Neural cell (in vitro differentiated cells): ENCODE data around the gene ZBTB9. TPM values are rescaled to one million over a fixed set of nuclear protein-coding genes. Genes with fewer than 3 reads are reported as not detected.

Experiments used
- H2AFZ ChIP-seq: fragments of 200-600, 300-800 bp; sonication (generic), shearing (Covaris generic); 2 replicates; pipeline ENCODE4 v1.6.0; 2014; ENCODE audit warnings: low read depth, mild to moderate bottlenecking, antibody characterized with exemption, low read length, moderate library complexity
- H3F3A ChIP-seq: fragments of 200-600 bp; shearing (Covaris generic); 2 replicates; pipeline ENCODE4 v1.6.1; 2016; ENCODE audit warnings: mild to moderate bottlenecking, moderate library complexity, mixed read lengths, antibody characterized with exemption, low read length; ENCODE audit not compliant: insufficient read depth, poor library complexity, severe bottlenecking
- H3K27ac ChIP-seq: fragments of 200-600, 300-800 bp; sonication (generic), shearing (Covaris generic); 2 replicates; pipeline ENCODE4 v1.5.1; 2014; ENCODE audit warnings: mild to moderate bottlenecking, low read length, moderate library complexity
- H3K27me3 ChIP-seq: fragments of 300-800, 200-600 bp; sonication (generic), shearing (Covaris generic); 2 replicates; pipeline ENCODE4 v1.6.0; 2014; ENCODE audit warnings: mild to moderate bottlenecking, low read depth, low read length, moderate library complexity; ENCODE audit not compliant: insufficient read depth
- H3K36me3 ChIP-seq: fragments of 300-800, 200-600 bp; sonication (generic), shearing (Covaris generic); 2 replicates; pipeline ENCODE4 v1.5.1; 2014; ENCODE audit warnings: mild to moderate bottlenecking, antibody characterized with exemption, low read length, moderate library complexity; ENCODE audit not compliant: insufficient read depth
- H3K4me2 ChIP-seq: fragments of 300-800, 200-600 bp; sonication (generic), shearing (Covaris generic); 2 replicates; pipeline ENCODE4 v1.6.0; 2014; ENCODE audit warnings: mild to moderate bottlenecking, low read length
- H3K4me3 ChIP-seq: fragments of 300-800, 200-600 bp; sonication (generic), shearing (Covaris generic); 2 replicates; pipeline ENCODE4 v1.5.1; 2014; ENCODE audit warnings: mild to moderate bottlenecking, low read length, moderate library complexity
- H3K79me2 ChIP-seq: fragments of 200-600 bp; shearing (Covaris generic); replicated peaks from 2 replicates; pipeline ENCODE4 v1.6.0; 2014; ENCODE audit warnings: mild to moderate bottlenecking, low read length, moderate library complexity; ENCODE audit not compliant: insufficient read depth
- H3K9ac ChIP-seq: fragments of 300-800, 200-600 bp; sonication (generic), shearing (Covaris generic); 2 replicates; pipeline ENCODE4 v1.6.1; 2016; ENCODE audit warnings: mild to moderate bottlenecking, low read length, mixed read lengths
- H3K9me2 ChIP-seq: fragments of 200-600 bp; shearing (Covaris generic); 2 replicates; pipeline ENCODE4 v1.6.1; 2016; ENCODE audit warnings: mild to moderate bottlenecking, low read length, mixed read lengths; ENCODE audit not compliant: insufficient read depth
- H3K9me3 ChIP-seq: fragments of 200-600, 300-800 bp; sonication (generic), shearing (Covaris generic); 2 replicates; pipeline ENCODE4 v1.6.1; 2016; ENCODE audit warnings: mild to moderate bottlenecking, mixed run types, low read length, moderate library complexity, mixed read lengths
- H4K20me1 ChIP-seq: fragments of 200-600 bp; shearing (Covaris generic); 2 replicates; pipeline ENCODE4 v1.6.1; 2016; ENCODE audit warnings: mild to moderate bottlenecking, mixed run types; ENCODE audit not compliant: insufficient read depth
- EP300 ChIP-seq: fragments of 450-650 bp; conservative IDR thresholded peaks from 2 replicates; pipeline ENCODE4 v1.6.1; 2014; ENCODE audit warnings: antibody characterized with exemption, mild to moderate bottlenecking, moderate library complexity; ENCODE audit not compliant: poor library complexity, severe bottlenecking
- EZH2 ChIP-seq: fragments of 200-600, 300-800 bp; shearing (Covaris generic), sonication (generic); IDR thresholded peaks from 2 replicates; pipeline ENCODE4 v1.6.1; 2014; ENCODE audit warnings: antibody characterized with exemption, low read length, borderline replicate concordance, mild to moderate bottlenecking; ENCODE audit not compliant: insufficient read depth, poor library complexity, severe bottlenecking
- MXI1 ChIP-seq: fragments of 450-650 bp; conservative IDR thresholded peaks from 2 replicates; pipeline ENCODE4 v1.6.1; 2014; ENCODE audit warnings: antibody characterized with exemption, mild to moderate bottlenecking; ENCODE audit not compliant: poor library complexity, severe bottlenecking
- POLR2AphosphoS5 ChIP-seq: IDR thresholded peaks from 2 replicates; pipeline ENCODE4 v1.6.1; 2012
- RAD21 ChIP-seq: fragments of 450-650 bp; conservative IDR thresholded peaks from 2 replicates; pipeline ENCODE4 v1.6.1; 2014; ENCODE audit warnings: antibody characterized with exemption, mild to moderate bottlenecking, moderate library complexity
- SMC3 ChIP-seq: fragments of 450-650 bp; conservative IDR thresholded peaks from 2 replicates; pipeline ENCODE4 v1.6.1; 2014; ENCODE audit warnings: antibody characterized with exemption, mild to moderate bottlenecking, moderate library complexity; ENCODE audit not compliant: poor library complexity
- TAF1 ChIP-seq: IDR thresholded peaks from 2 replicates; pipeline ENCODE4 v1.6.1; 2012; ENCODE audit warnings: low read depth
- polyA plus RNA-seq: library from polyadenylated mRNA; depleted of rRNA; stranded (reverse); fragments of >200 nt; gene quantifications from 2 replicates; pipeline ENCODE4 v1.2.3, GENCODE V29; 2014
- TF ChIP-seq, protein P1 (sequence below): fragments of 450-650 bp; IDR thresholded peaks from 2 replicates; pipeline ENCODE4 v1.5.1; 2014; ENCODE audit warnings: antibody characterized with exemption, mild to moderate bottlenecking, moderate library complexity; ENCODE audit not compliant: poor library complexity, severe bottlenecking
- TF ChIP-seq, protein P2 (sequence below): IDR thresholded peaks from 2 replicates; pipeline ENCODE4 v1.6.1; 2012; ENCODE audit warnings: borderline replicate concordance

ZBTB9 gene
- polyA plus RNA-seq, 1 donor from 2014 or later = 7.7 TPM

DNA sequence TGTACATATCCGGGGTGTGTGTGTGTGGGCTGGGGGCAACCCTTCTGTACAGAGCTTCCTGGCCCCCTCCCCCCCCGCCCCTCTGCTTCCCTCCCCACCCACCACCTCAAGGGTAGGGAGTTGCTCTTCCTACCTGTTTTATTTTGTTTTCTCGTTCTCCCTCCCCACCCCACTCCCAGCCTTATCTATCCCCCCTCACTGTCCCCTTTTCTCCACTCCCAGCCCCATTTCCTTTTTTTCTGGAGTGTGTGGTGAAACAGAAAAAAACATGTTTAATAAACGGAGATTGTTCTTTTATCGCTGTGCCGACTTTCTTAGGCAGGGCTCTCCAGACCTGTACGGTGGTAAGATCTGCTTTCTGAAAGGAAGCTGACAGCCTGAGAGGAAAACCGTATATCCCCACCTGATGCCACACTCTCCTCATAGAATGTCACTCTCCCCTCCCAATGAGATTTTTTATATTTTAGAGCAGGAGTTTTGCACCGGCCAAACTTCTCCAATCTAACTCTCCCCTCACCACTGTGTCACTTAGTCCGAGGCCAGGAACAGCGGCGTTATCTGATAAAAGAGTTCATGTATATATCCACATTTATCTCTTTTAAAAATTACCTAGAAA, 875 bp upstream of the ZBTB9 start:
- H3K27ac ChIP-seq = peak overlapping the region; percentile 40
- H3K9ac ChIP-seq = peak overlapping the region; percentile 70
- H3F3A ChIP-seq = no peaks in the 10 kb centered on the region
- H3K36me3 ChIP-seq = no peaks in the 10 kb centered on the region
- no peaks in the 10 kb centered on the region for H3K27me3 ChIP-seq
- H3K9me3 ChIP-seq = no peaks in the 10 kb centered on the region
- no peaks in the 10 kb centered on the region for H4K20me1 ChIP-seq
- TF ChIP-seq RAD21 (no peak), EZH2 (no peak), SMC3 (no peak), TAF1 (no peak), MXI1 (no peak), POLR2AphosphoS5 (no peak), EP300 (no peak)
- TF ChIP-seq, protein P1, sequence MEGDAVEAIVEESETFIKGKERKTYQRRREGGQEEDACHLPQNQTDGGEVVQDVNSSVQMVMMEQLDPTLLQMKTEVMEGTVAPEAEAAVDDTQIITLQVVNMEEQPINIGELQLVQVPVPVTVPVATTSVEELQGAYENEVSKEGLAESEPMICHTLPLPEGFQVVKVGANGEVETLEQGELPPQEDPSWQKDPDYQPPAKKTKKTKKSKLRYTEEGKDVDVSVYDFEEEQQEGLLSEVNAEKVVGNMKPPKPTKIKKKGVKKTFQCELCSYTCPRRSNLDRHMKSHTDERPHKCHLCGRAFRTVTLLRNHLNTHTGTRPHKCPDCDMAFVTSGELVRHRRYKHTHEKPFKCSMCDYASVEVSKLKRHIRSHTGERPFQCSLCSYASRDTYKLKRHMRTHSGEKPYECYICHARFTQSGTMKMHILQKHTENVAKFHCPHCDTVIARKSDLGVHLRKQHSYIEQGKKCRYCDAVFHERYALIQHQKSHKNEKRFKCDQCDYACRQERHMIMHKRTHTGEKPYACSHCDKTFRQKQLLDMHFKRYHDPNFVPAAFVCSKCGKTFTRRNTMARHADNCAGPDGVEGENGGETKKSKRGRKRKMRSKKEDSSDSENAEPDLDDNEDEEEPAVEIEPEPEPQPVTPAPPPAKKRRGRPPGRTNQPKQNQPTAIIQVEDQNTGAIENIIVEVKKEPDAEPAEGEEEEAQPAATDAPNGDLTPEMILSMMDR = no peak
- TF ChIP-seq, protein P2, sequence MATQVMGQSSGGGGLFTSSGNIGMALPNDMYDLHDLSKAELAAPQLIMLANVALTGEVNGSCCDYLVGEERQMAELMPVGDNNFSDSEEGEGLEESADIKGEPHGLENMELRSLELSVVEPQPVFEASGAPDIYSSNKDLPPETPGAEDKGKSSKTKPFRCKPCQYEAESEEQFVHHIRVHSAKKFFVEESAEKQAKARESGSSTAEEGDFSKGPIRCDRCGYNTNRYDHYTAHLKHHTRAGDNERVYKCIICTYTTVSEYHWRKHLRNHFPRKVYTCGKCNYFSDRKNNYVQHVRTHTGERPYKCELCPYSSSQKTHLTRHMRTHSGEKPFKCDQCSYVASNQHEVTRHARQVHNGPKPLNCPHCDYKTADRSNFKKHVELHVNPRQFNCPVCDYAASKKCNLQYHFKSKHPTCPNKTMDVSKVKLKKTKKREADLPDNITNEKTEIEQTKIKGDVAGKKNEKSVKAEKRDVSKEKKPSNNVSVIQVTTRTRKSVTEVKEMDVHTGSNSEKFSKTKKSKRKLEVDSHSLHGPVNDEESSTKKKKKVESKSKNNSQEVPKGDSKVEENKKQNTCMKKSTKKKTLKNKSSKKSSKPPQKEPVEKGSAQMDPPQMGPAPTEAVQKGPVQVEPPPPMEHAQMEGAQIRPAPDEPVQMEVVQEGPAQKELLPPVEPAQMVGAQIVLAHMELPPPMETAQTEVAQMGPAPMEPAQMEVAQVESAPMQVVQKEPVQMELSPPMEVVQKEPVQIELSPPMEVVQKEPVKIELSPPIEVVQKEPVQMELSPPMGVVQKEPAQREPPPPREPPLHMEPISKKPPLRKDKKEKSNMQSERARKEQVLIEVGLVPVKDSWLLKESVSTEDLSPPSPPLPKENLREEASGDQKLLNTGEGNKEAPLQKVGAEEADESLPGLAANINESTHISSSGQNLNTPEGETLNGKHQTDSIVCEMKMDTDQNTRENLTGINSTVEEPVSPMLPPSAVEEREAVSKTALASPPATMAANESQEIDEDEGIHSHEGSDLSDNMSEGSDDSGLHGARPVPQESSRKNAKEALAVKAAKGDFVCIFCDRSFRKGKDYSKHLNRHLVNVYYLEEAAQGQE = no peak
- H3K79me2 ChIP-seq = peaks cover 20% of the 10 kb centered on the region
- H2AFZ ChIP-seq = no peak overlapping the region
- H3K4me2 ChIP-seq = peak overlapping the region; percentile 92
- H3K9me2 ChIP-seq = no peaks in the 10 kb centered on the region
- peak overlapping the region; percentile 85 for H3K4me3 ChIP-seq

DNA sequence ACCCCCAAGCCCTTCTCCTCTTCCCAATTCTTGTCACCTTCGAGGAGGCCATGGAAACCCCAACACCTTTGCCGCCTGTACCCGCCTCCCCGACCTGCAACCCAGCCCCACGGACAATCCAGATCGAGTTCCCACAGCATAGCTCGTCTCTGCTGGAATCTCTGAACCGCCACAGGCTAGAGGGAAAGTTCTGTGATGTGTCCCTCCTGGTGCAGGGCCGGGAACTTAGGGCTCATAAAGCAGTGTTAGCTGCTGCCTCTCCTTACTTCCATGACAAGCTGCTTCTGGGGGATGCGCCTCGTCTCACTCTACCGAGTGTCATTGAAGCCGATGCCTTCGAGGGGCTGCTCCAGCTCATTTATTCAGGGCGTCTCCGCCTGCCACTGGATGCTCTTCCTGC, 675 bp downstream of the ZBTB9 start:
- H3K27ac ChIP-seq = peak overlapping the region; percentile 54
- H3K4me3 ChIP-seq = peak overlapping the region; percentile 85
- no peaks in the 10 kb centered on the region for H3K27me3 ChIP-seq
- H3F3A ChIP-seq = no peaks in the 10 kb centered on the region
- TF ChIP-seq, protein P1 = no peak
- peak overlapping the region; percentile 73 for H3K4me2 ChIP-seq
- H3K36me3 ChIP-seq = no peaks in the 10 kb centered on the region
- H3K9ac ChIP-seq = peak overlapping the region; percentile 70
- no peaks in the 10 kb centered on the region for H3K9me2 ChIP-seq
- no peaks in the 10 kb centered on the region for H3K9me3 ChIP-seq
- no peak overlapping the region for H2AFZ ChIP-seq
- H3K79me2 ChIP-seq = peaks cover 20% of the 10 kb centered on the region
- no peaks in the 10 kb centered on the region for H4K20me1 ChIP-seq
